GM23248 (cell line): Measurements from ENCODE around the gene SHB.

ENCODE experiments used
- EZH2 ChIP-seq: fragments of 200-600 bp; sonication (generic); IDR thresholded peaks from 2 replicates; pipeline ENCODE4 v1.6.1; 2018; ENCODE audit warnings: antibody characterized with exemption, mild to moderate bottlenecking; ENCODE audit not compliant: insufficient read depth, poor library complexity, severe bottlenecking
- EZH2phosphoT487 ChIP-seq: fragments of 200-600 bp; sonication (generic); IDR thresholded peaks from 2 replicates; pipeline ENCODE4 v1.6.1; 2018; ENCODE audit warnings: antibody characterized with exemption, moderate library complexity, mild to moderate bottlenecking, low read depth; ENCODE audit not compliant: insufficient read depth

- TF ChIP-seq EZH2phosphoT487 (no peak), EZH2 (no peak)
Measured at GRCh38 chr9:38090170-38090569, 21.1 kb upstream of the SHB start.
